Fibroblast of lung (primary cell): Measurements from ENCODE around the gene KRT71.

Experiments
- CTCF ChIP-seq, 2 donors: IDR thresholded peaks in 1 of 2; conservative IDR thresholded peaks in 1 of 2; 1 replicate in 1 of 2; 2 replicates in 1 of 2; pipeline ENCODE4 v1.5.1; 2011 to 2012; ENCODE audit warnings: low read length in 2 of 2, control low read depth in 1 of 2, inconsistent platforms in 1 of 2, low read depth in 1 of 2, mild to moderate bottlenecking in 1 of 2
- EZH2 ChIP-seq: IDR thresholded peaks from 2 replicates; pipeline ENCODE4 v1.5.1; 2012; ENCODE audit warnings: low read length, control low read depth, mild to moderate bottlenecking; ENCODE audit errors: missing control alignments

GRCh38 chr12:52578469-52578868 lies 25.5 kb upstream of the KRT71 start:
- TF ChIP-seq CTCF (conservative IDR thresholded peaks at IDR 0.05 in 1 of 2, IDR thresholded peaks at IDR 0.05 in 1 of 2; ENCODE audit: low read depth in 1 of 2, low read length in 2 of 2) (no peak), EZH2 (no peak)
